ENCODE results near the gene ZFAND2A. TPM values are rescaled to one million over a fixed set of nuclear protein-coding genes. Genes with fewer than 3 reads are reported as not detected.
A peak's percentile ranks its signal among the peaks of the same experiment; 100 is the strongest.
"Not testable (repeated sequence)": the region's sequence is repeated elsewhere in the genome, so short reads cannot be mapped to it uniquely, and the experiment has no call there.

Gene ZFAND2A
- total RNA-seq, 1 donor from 2014 or later, result 14.8 TPM

- H3K4me1 ChIP-seq, result no peaks in the 10 kb centered on the region
- H3K27ac ChIP-seq, result no peak overlapping the region
- peaks cover 59% of the 10 kb centered on the region for H3K36me3 ChIP-seq
- no peak for TF ChIP-seq CTCF (IDR thresholded peaks at IDR 0.05)
- no peak overlapping the region for H3K4me3 ChIP-seq
- ATAC-seq, result no peak
- no peaks in the 10 kb centered on the region for H3K9me3 ChIP-seq
- intact Hi-C loops (cut with DNase I), result no loop called here
- H3K27me3 ChIP-seq (ENCODE audit: low read depth), result no peaks in the 10 kb centered on the region
- peak; percentile 29 for DNase-seq
These were observed 8.8 kb downstream of the ZFAND2A start for GRCh38 chr7:1151156-1151555.

GRCh38 chr7:1150400-1151002, 9.5 kb downstream of the ZFAND2A start:
- Histone ChIP-seq H3K9me3 (no peaks in the 10 kb centered on the region), H3K36me3 (peaks cover 55% of the 10 kb centered on the region), H3K4me3 (no peak overlapping the region), H3K27ac (no peak overlapping the region), H3K4me1 (no peaks in the 10 kb centered on the region), H3K27me3 (ENCODE audit: low read depth) (no peaks in the 10 kb centered on the region)
- ATAC-seq (no peak), DNase-seq (no peak)
- intact Hi-C loops (cut with DNase I), result no loop called here
- no peak for TF ChIP-seq CTCF (IDR thresholded peaks at IDR 0.05)

- no peaks in the 10 kb centered on the region for H3K4me1 ChIP-seq
- TF ChIP-seq CTCF (IDR thresholded peaks at IDR 0.05), result no peak
- no peak overlapping the region for H3K4me3 ChIP-seq
- H3K9me3 ChIP-seq, result no peaks in the 10 kb centered on the region
- peak; percentile 27 for DNase-seq
- peaks cover 44% of the 10 kb centered on the region for H3K36me3 ChIP-seq
- peak in 1 of 2 donors; percentile 23 for ATAC-seq
- no peaks in the 10 kb centered on the region for H3K27me3 ChIP-seq (ENCODE audit: low read depth)
- no peak overlapping the region for H3K27ac ChIP-seq
- intact Hi-C loops (cut with DNase I), result no loop called here
These were observed 10.6 kb downstream of the ZFAND2A start for GRCh38 chr7:1149351-1149794.

GRCh38 chr7:1147873-1148272, 12.1 kb downstream of the ZFAND2A start:
- H3K27ac ChIP-seq; H3K27me3 ChIP-seq (ENCODE audit: low read depth); H3K4me1 ChIP-seq; ATAC-seq; intact Hi-C loops (cut with DNase I); H3K9me3 ChIP-seq; H3K4me3 ChIP-seq; DNase-seq: not testable (repeated sequence)
- peaks cover 29% of the 10 kb centered on the region for H3K36me3 ChIP-seq

- intact Hi-C loops (cut with DNase I), result no loop called here
- DNase-seq (peak; percentile 49), ATAC-seq (peak; percentile 41 to 55)
- peak; percentile 17 for TF ChIP-seq CTCF (IDR thresholded peaks at IDR 0.05)
- H3K9me3 ChIP-seq, result no peaks in the 10 kb centered on the region
- H3K27me3 ChIP-seq (ENCODE audit: low read depth), result no peaks in the 10 kb centered on the region
- no peak overlapping the region for H3K27ac ChIP-seq
- no peak overlapping the region for H3K4me3 ChIP-seq
- H3K4me1 ChIP-seq, result no peaks in the 10 kb centered on the region
- no peaks in the 10 kb centered on the region for H3K36me3 ChIP-seq
These were observed 15.7 kb downstream of the ZFAND2A start for GRCh38 chr7:1144269-1144771.

- H3K36me3 ChIP-seq; H3K9me3 ChIP-seq; ATAC-seq; H3K27me3 ChIP-seq (ENCODE audit: low read depth); DNase-seq; H3K4me3 ChIP-seq; H3K4me1 ChIP-seq; H3K27ac ChIP-seq; intact Hi-C loops (cut with DNase I): not testable (repeated sequence)
These were observed 17.0 kb downstream of the ZFAND2A start for GRCh38 chr7:1143031-1143430.

Data from lower lobe of right lung (tissue), 2 donors.